GM21360 (cell line): ENCODE results near the gene TOR4A.

Experiments
- ATAC-seq: cut with Tn5 transposase; IDR thresholded peaks from one replicate; pipeline ENCODE4 v1.9.1; 2021; ENCODE audit warnings: mild to moderate bottlenecking, moderate library complexity; ENCODE audit not compliant: unreplicated experiment

The TOR4A gene

DNA sequence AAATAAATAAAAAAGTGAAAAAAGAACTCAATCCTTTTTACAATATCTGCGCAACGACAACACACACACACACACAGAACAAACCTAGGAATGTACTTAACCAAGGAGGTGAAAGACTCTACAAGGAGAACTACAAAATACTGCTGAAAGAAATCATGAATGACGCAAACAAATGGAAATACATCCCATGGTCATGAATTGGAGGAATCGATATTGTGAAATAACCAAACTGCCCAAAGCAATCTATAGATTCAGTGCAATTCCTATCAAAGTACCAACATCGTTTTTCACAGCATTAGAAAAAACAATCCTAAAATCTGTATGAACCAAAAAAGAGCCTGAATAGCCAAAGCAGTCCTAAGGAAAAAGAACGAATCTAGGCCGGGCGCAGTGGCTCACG is 54.4 kb downstream of the TOR4A start:
- ATAC-seq: no peak
